ENCODE data around the gene RNFT2.
"Not testable (repeated sequence)": the region's sequence is repeated elsewhere in the genome, so short reads cannot be mapped to it uniquely, and the experiment has no call there.

RNFT2 gene

GRCh38 chr12:116744766-116745165 lies 6.7 kb downstream of the RNFT2 start:
- no peak for DNase-seq (ENCODE audit: low spot score)

- DNase-seq (ENCODE audit: low spot score) = no peak
Observed at GRCh38 chr12:116745554-116745953, 7.4 kb downstream of the RNFT2 start.

- DNase-seq (ENCODE audit: low spot score) = no peak
Observed at GRCh38 chr12:116749884-116750283, 11.8 kb downstream of the RNFT2 start.

- DNase-seq (ENCODE audit: low spot score) = no peak
Observed at GRCh38 chr12:116750298-116750697, 12.2 kb downstream of the RNFT2 start.

- DNase-seq (ENCODE audit: low spot score) = not testable (repeated sequence)
Observed at GRCh38 chr12:116754097-116754496, 16.0 kb downstream of the RNFT2 start.

GRCh38 chr12:116754783-116755182 lies 16.7 kb downstream of the RNFT2 start:
- not testable (repeated sequence) for DNase-seq (ENCODE audit: low spot score)

GRCh38 chr12:116759783-116760621 lies 21.9 kb downstream of the RNFT2 start:
- DNase-seq (ENCODE audit: low spot score) = peak; percentile 42

GRCh38 chr12:116760622-116761020 lies 22.5 kb downstream of the RNFT2 start:
- no peak for DNase-seq (ENCODE audit: low spot score)

- no peak for DNase-seq (ENCODE audit: low spot score)
Observed at GRCh38 chr12:116761499-116761898, 23.4 kb downstream of the RNFT2 start.

GRCh38 chr12:116765271-116765670 lies 27.2 kb downstream of the RNFT2 start:
- DNase-seq (ENCODE audit: low spot score) = no peak

- DNase-seq (ENCODE audit: low spot score) = no peak
Observed at GRCh38 chr12:116766285-116766684, 28.2 kb downstream of the RNFT2 start.

GRCh38 chr12:116766746-116767145 lies 28.6 kb downstream of the RNFT2 start:
- no peak for DNase-seq (ENCODE audit: low spot score)

GRCh38 chr12:116771651-116772050 lies 33.5 kb downstream of the RNFT2 start:
- DNase-seq (ENCODE audit: low spot score) = no peak

- no peak for DNase-seq (ENCODE audit: low spot score)
Observed at GRCh38 chr12:116773276-116773731, 35.2 kb downstream of the RNFT2 start.

- no peak for DNase-seq (ENCODE audit: low spot score)
Observed at GRCh38 chr12:116774020-116774419, 35.9 kb downstream of the RNFT2 start.

GRCh38 chr12:116777245-116777644 lies 39.1 kb downstream of the RNFT2 start:
- DNase-seq (ENCODE audit: low spot score) = no peak

- no peak for DNase-seq (ENCODE audit: low spot score)
Observed at GRCh38 chr12:116779597-116779996, 41.5 kb downstream of the RNFT2 start.

GRCh38 chr12:116780942-116781341 lies 42.8 kb downstream of the RNFT2 start:
- no peak for DNase-seq (ENCODE audit: low spot score)

- DNase-seq (ENCODE audit: low spot score) = no peak
Observed at GRCh38 chr12:116783525-116784237, 45.6 kb downstream of the RNFT2 start.

- DNase-seq (ENCODE audit: low spot score) = no peak
Observed at GRCh38 chr12:116784238-116784612, 46.1 kb downstream of the RNFT2 start.

- DNase-seq (ENCODE audit: low spot score) = not testable (repeated sequence)
Observed at GRCh38 chr12:116789562-116789961, 51.4 kb downstream of the RNFT2 start.

GRCh38 chr12:116790066-116790465 lies 52.0 kb downstream of the RNFT2 start:
- DNase-seq (ENCODE audit: low spot score) = no peak

GRCh38 chr12:116792403-116792802 lies 54.3 kb downstream of the RNFT2 start:
- DNase-seq (ENCODE audit: low spot score) = no peak

Data from activated CD4-positive, alpha-beta T cell treated with anti-CD3 and anti-CD28 coated beads, Interleukin-2, Interleukin-4, amounts not matched to agents 100 ng/mL and 50 ng/mL, durations not matched to agents 16 hours and 8 hours (primary cell).